GM19193 (cell line): ENCODE measurements around the gene ISG20L2.

ENCODE experiments used
- POLR2A ChIP-seq: IDR thresholded peaks from 4 replicates; pipeline ENCODE4 v1.6.1; 2011; ENCODE audit not compliant: insufficient read depth, insufficient read length; ENCODE audit errors: extremely low read depth

Gene ISG20L2

DNA sequence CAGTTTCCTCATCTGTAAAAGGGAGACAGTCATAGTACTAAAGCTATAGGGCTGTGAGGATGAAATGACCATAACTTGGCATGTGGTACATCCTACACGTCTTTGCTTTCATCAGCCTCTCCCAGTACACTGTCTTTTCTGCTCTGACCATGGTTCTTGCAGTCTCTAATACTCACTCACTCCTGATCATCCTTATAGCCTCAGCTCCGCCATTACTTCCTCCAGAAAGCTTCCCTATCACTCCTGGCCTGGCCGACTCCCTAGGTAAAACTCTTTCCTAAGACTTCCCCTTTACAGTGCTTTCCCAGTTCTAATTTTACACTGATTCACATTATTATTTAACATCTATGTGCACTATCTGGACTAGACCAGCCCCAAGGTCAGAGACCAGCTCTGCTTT is 17.3 kb upstream of the ISG20L2 start:
- TF ChIP-seq POLR2A: no peak

DNA sequence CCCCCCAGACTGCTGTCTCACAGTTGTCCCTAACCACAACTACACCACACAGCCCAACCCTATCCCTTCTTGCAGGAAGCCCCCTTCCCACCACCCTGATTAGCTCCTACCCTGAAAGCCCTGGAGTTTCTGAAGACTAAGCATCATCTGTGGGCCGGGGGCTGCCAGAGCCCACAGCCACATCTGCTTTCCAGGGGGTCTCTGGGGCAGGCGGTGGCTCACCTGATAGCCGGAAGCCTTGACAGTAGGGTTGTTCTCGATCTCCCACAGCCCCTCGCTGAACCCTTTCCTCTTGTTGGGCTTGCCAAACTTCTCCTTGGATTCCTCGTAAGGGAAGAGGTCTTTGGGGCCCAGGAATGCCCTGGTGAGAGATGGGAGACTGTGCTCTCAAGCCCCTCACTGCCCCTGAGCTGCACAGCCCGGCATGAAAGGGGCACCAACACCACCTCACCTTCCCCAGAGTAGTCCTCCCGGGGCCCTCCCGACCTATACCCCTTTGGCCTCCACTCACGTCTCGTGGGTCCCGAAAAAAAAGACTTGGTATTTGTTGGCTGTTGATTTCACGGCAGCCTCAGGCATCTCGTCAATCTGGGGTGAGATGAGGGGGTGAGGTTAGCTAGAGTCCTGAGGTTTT is 16.3 kb upstream of the ISG20L2 start:
- no peak for TF ChIP-seq POLR2A

DNA sequence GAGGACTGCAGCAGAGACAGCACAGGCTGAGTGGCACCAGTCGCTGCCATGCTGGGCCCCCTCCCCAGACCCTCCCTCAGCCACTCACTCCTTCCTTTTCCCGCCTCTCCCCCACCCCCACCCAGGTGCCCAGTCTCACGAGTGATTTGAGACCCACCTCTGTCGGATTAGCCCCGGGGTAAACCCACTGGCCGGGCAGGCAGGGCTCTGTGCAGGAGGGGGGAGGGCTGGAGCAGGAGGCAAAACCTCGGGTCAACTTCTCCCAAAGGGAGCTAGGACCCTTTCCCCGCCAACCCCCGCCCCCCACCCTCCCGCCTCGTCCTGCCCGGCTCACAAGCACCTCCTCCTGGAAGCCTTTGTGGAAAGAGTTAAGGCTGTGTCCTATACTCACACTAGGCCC is 15.8 kb upstream of the ISG20L2 start:
- TF ChIP-seq POLR2A: no peak

DNA sequence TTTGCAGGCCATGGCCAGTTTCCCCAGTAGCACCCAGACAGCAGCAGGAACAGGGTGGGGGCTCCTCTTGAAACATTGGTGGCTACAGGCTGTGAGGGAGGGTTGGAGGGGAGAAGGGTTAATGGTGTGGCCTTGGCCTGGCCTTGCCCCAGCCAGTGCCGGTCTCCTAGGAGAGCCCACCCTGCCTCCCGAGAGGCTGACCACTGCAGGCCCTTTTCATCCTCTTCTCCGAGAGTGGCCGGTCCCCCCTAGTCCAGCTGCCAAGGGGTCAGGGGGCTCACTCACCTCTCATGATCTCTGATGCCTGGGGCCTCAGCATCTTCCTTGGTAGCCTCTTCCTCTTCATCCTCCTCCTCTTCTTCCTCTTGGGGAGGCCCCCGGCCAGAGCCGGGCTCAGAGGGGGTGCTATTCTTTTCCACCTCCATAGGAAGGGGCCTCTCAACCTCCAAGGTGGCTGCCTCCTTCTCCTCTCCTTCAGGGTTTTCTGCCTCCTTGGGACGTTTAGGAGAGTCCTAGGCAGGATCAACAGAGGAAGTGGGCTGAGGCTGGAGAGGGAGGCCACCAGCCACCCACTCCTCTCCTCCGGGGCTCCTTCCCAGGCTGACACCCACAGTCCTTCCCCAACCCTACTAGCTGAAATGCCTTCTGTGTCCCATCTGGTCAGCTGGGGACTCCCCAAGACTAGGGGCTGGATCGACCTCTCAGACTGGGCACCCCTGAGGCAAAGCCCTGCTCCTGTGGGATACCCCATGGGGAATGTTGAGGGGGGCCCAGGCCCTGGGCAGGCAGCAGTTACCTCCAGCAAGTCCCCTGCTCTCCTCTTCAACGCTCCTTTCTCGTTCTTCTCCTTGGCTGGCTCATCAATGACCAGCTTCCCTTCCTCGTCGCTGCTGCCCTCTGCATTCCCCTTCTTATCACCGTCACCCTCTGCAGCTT is 15.1 kb upstream of the ISG20L2 start:
- no peak for TF ChIP-seq POLR2A

DNA sequence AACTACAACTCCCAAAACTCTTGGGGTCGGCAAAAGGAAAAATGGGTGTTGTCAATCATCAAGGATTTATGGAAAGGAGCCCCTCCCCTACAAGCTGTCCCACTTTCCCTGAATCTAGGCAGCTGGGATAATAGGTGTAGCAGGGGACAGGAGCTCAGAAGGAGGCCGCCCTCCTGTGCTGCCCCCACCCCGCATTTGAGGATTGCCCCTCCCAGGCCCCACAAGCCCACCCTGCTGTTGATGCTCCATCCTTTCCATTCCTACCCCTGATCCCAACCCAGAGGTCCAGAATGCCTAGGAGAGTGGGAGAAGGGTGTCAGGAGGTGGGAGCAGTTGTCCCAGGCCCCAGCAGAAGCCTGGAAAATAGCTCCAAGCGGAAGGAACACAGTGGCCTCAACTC is 14.2 kb upstream of the ISG20L2 start:
- TF ChIP-seq POLR2A: no peak

DNA sequence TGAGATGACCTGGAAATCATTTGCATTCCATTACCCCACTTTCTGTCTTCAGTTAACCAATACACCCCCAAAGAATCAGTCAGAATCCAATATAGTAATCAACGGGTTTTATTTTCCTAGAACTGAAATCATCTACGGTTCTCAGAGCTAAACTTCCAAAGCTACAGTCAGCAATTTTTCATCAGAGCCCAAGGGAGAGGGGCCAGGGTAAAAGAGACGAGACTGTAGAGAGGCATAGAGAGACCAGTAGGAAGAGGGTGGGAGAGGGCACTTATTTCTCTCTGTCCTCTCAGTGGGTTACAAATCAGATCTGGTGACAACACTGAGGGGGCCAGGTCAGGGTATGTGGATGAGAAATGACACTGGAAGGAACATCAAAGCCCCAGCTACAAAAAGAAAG is 13.5 kb upstream of the ISG20L2 start:
- no peak for TF ChIP-seq POLR2A

DNA sequence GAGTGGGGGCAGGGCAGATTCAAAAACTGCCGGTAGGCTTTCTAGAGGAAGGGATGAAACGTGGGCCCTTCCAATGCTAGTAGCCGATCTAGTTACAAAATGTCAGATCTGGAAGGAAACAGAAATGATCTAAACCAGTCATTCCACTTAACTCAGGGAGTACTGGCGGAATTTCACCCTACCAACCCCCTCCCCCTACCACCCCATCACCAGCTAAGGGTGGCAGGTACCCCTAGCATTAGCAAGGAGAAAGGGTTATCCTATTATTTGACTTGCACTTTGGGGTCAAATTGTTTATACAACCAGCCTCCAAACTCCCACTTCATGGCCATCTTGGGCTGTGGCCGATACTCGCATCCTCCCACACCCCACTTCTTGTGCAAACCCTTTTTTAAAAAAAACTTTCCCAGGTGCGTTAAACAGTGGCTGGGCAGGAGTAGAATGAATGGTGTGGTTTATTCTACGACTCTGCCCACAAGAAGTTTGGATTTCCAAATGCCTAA is 13.0 kb upstream of the ISG20L2 start:
- TF ChIP-seq POLR2A: no peak

DNA sequence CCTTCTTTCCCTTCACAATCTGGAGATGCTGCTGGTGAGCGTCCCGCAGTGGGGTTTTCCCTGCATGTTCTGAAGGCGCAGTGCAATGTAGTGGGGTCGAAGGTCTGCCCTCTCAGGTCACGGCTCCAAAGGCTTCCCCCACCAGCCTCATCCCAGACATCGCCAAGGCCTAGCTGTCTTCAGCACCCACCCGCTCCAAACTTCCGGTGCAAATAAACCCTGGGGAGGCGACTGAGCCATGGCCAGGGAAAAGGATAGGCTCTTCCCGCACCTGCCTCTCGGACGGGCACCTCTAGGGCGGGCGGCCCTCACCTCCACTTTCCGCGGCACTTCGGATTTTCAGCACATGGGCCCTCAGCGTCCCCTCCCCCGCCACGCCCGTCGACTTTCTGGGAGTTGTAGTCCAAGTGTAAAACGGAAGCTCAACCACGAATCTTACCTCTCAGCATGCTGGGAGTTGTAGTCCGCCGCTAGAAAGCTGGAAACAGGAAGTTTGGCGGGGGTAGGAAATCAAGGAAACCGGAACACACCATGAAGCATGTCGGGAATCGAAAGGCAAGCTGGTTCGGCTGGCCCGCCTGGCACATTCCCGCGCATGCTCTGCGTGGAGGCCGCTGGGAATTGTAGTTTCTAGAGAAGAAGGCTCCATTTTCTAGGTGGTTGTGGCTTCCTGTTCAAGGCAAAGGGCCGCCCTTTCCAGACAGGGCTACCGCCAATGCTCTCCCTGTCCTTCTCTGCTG is 12.3 kb upstream of the ISG20L2 start, which contains the start of gene MRPL24:
Gene MRPL24 (minus strand): TSS at position 348 of the 740 bp plus-strand sequence. CDS start 2,384 bp downstream, outside the sequence.
- TF ChIP-seq POLR2A: peak; percentile 64

DNA sequence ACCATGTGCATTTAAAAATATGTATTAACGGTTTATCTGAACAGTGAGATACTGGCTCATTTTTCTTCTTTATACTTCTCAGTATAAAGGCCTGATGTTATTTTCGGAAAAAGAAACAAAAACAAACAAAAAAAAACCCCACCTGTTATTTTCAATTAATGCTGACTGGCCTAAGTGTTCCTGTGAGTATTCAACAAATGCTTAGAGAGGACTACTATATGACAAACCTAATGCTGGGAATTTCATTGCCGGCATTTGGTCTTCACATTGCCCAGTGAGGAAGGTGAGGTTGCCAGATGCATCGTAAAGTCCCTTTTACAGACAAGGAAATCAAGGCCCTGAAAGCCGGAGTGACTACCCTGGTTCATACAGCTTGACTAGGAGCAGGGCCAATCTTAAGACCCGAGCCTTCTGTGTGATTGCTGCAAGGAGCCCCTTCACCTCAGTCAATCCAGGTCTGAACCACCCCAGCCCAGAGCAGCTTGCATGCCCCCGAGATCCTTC is 11.7 kb upstream of the ISG20L2 start:
- no peak for TF ChIP-seq POLR2A

DNA sequence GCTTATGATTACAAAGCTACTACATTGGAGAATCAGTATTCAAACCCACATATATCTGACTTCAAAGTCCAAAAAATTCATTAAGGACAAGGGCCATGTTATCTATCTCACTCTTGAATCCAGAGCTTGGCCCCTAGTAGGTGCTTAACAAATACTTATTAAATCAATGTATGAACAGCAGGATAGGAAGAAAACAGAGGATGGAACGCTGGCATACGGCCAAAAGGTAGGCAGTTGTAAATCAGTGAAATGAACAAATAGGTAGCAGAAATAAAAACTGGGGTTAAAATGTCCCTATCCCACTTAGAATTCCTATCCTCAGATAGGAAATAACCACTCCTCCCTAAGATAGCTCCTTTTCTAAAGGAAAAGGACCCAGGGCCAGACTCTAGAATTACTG is 10.3 kb upstream of the ISG20L2 start:
- no peak for TF ChIP-seq POLR2A

DNA sequence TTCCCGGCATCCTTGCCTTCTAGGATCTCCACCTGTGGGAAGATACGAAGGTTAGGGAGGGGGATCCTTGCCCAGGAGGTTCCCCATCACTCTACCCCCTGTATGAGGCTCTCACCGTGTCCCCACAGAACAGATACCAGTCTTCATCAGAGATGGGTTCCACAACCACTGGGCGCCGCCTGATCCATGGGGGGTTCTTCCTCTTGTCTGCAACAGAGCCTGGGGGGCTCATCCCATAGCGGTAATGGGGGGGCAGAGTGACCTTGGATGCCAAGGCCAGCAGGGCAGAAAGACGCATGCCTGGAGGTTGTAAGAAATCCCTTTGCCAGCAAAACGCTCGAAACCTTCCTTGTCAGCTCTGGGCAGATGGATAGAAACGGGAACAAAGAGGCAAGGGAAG is 9.8 kb upstream of the ISG20L2 start:
- no peak for TF ChIP-seq POLR2A

DNA sequence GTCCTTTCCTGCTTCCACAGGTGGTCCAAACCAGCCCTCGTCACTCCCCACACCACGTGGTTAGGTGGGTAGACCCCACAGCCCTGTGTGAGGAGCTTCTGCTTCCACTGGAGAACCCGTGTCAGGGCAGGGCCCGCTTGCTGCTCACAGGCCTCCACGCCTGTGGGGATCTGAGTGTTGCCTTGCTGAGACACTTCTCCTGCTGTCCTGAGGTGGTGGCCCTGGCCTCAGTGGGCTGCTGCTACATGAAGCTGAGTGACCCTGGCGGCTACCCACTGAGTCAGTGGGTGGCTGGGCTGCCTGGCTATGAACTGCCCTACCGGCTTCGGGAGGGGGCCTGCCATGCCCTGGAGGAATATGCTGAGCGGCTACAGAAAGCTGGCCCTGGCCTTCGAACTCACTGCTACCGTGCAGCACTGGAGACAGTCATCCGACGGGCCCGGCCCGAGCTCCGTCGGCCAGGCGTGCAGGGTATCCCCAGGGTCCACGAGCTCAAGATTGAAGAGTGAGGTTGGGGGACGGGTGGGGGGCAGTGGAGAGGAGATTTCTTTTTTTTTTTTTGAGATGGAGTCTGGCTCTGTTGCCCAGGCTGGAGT is 5.5 kb upstream of the ISG20L2 start:
- TF ChIP-seq POLR2A: no peak

DNA sequence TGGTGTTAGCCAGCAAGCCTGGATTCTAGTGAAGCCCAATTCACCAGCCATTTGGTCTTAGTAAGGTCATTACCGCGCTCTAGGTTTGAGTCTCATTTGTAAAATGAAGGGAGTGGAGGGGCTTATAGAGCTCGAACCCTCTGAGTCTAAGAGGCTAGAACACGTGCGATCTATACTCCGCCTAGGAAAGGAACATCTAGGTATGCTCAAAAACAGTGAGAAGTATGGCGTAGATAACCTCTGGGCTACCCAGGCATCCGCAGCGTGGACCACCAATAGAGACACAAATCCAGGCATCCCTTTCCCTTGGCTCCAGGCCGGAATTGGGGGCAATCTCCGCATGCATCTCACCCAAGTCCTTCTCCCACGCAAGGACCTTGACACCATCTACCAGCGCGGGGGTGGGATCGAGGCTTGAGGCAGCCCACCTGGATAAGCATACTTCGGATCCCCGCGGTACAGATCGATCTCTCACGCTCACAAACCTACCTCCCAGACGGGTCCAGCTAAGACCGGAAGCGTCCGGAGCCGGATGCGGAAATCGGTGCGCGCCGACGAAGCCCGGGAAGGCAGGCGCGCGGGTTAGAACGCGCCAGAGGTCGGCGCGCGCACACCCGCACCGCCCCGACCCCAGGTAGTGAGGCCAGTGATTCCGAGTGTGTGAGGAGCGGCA is 504 bp downstream of the ISG20L2 start, which contains the start of gene METTL25B:
Gene METTL25B (plus strand): TSS at position 544 of the 673 bp plus-strand sequence. CDS start 636 bp downstream, outside the sequence.
- peak; percentile 81 for TF ChIP-seq POLR2A

DNA sequence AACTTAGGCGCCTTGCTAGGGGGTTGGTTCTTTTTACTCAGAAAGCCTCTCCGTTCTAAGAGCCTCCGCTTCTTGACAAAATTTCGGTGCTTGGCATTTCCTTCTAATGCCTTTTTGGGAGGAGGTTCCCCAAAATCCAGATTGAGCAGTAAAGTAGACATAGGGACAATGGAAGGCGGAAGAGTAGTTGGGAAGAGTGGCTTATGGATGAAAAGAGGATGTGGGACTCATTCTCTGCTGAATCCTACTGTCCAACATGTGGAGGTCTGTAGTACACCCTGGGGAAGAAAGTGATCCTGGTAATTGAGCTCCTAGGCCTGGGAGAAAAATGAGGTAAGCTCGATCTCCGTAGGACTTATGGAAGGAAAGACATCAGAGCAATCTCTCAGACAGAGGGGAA is 1.1 kb downstream of the ISG20L2 start:
- no peak for TF ChIP-seq POLR2A
